MM.1S (cell line): ENCODE results near the gene APOM.

Experiments
- DNase-seq: peaks from one replicate; pipeline ENCODE4 v3.0.0-alpha.2; 2015
- H2AFZ ChIP-seq: fragments of 300-600 bp; sonication (generic); 2 replicates; pipeline ENCODE4 v1.6.0; 2016; ENCODE audit warnings: antibody characterized with exemption, low read length
- H3F3A ChIP-seq: fragments of 300-600 bp; sonication (generic); 2 replicates; pipeline ENCODE4 v1.6.1; 2016; ENCODE audit warnings: mild to moderate bottlenecking, antibody characterized with exemption, low read length, moderate library complexity, mixed read lengths; ENCODE audit not compliant: insufficient read depth
- H3K27ac ChIP-seq: fragments of 300-600 bp; sonication (generic); 2 replicates; pipeline ENCODE4 v1.5.1; 2016; ENCODE audit warnings: mild to moderate bottlenecking, low read length
- H3K27me3 ChIP-seq: fragments of 300-600 bp; sonication (generic); replicated peaks from 2 replicates; pipeline ENCODE4 v1.6.0; 2016; ENCODE audit warnings: low read length; ENCODE audit not compliant: insufficient read depth
- H3K36me3 ChIP-seq: fragments of 300-600 bp; sonication (generic); replicated peaks from 2 replicates; pipeline ENCODE4 v1.6.1; 2016; ENCODE audit warnings: mild to moderate bottlenecking, low read length, mixed read lengths; ENCODE audit not compliant: insufficient read depth
- H3K4me1 ChIP-seq: fragments of 300-600 bp; sonication (generic); 2 replicates; pipeline ENCODE4 v1.6.1; 2016; ENCODE audit warnings: low read length, mixed read lengths
- H3K4me2 ChIP-seq: fragments of 300-600 bp; sonication (generic); 2 replicates; pipeline ENCODE4 v1.6.0; 2016; ENCODE audit warnings: low read depth, low read length
- H3K4me3 ChIP-seq: fragments of 300-600 bp; sonication (generic); 2 replicates; pipeline ENCODE4 v1.5.1; 2016; ENCODE audit warnings: low read length, mixed read lengths
- H3K79me2 ChIP-seq: fragments of 300-600 bp; sonication (generic); 2 replicates; pipeline ENCODE4 v1.6.1; 2016; ENCODE audit warnings: mixed run types, low read length, mixed read lengths
- H3K9ac ChIP-seq: fragments of 300-600 bp; sonication (generic); 2 replicates; pipeline ENCODE4 v1.6.1; 2016; ENCODE audit warnings: low read length, mixed read lengths
- H3K9me2 ChIP-seq: fragments of 300-600 bp; sonication (generic); replicated peaks from 2 replicates; pipeline ENCODE4 v1.6.1; 2016; ENCODE audit warnings: mild to moderate bottlenecking, low read length, mixed read lengths; ENCODE audit not compliant: insufficient read depth
- H3K9me3 ChIP-seq: fragments of 300-600 bp; sonication (generic); replicated peaks from 2 replicates; pipeline ENCODE4 v1.6.1; 2016; ENCODE audit warnings: mild to moderate bottlenecking, low read length, mixed read lengths; ENCODE audit not compliant: insufficient read depth
- H4K20me1 ChIP-seq: fragments of 300-600 bp; sonication (generic); 2 replicates; pipeline ENCODE4 v1.6.1; 2016; ENCODE audit warnings: mild to moderate bottlenecking, low read length, moderate library complexity, mixed read lengths; ENCODE audit not compliant: insufficient read depth
- CTCF ChIP-seq: fragments of 300-600 bp; sonication (generic); IDR thresholded peaks from 2 replicates; pipeline ENCODE4 v1.5.1; 2016; ENCODE audit warnings: antibody characterized with exemption, low read length, mixed read lengths
- EZH2 ChIP-seq: fragments of 300-600 bp; sonication (generic); optimal IDR thresholded peaks from 2 replicates; pipeline ENCODE3; 2017; ENCODE audit warnings: low read depth, mild to moderate bottlenecking, antibody characterized with exemption, low read length, mixed read lengths
- EZH2phosphoT487 ChIP-seq: fragments of 300-600 bp; sonication (generic); IDR thresholded peaks from 2 replicates; pipeline ENCODE4 v1.6.1; 2018; ENCODE audit warnings: antibody characterized with exemption, low read length

The APOM gene

GRCh38 chr6:31610968-31611367 lies 44.7 kb upstream of the APOM start:
- H3F3A ChIP-seq = peaks cover 6% of the 10 kb centered on the region; the same call in 1 of the 2 replicates
- no peak overlapping the region for H3K4me2 ChIP-seq
- TF ChIP-seq EZH2 = no peak
- no peak for TF ChIP-seq EZH2phosphoT487
- H3K9me3 ChIP-seq = no peaks in the 10 kb centered on the region
- H2AFZ ChIP-seq = no peak overlapping the region
- no peaks in the 10 kb centered on the region for H3K9me2 ChIP-seq
- no peak overlapping the region for H3K9ac ChIP-seq
- no peak overlapping the region for H3K27ac ChIP-seq
- peaks cover 10% of the 10 kb centered on the region for H3K4me1 ChIP-seq
- no peaks in the 10 kb centered on the region for H4K20me1 ChIP-seq
- H3K36me3 ChIP-seq = no peaks in the 10 kb centered on the region
- H3K79me2 ChIP-seq = no peaks in the 10 kb centered on the region
- no peak for DNase-seq
- H3K4me3 ChIP-seq = no peak overlapping the region
- no peaks in the 10 kb centered on the region for H3K27me3 ChIP-seq

- H3K4me2 ChIP-seq = peak overlapping the region; percentile 39; the same call in 1 of the 2 replicates
- H3F3A ChIP-seq = peaks cover 6% of the 10 kb centered on the region; the same call in 1 of the 2 replicates
- no peaks in the 10 kb centered on the region for H3K9me2 ChIP-seq
- H3K27ac ChIP-seq = peak overlapping the region; percentile 35; the same call in 1 of the 2 replicates
- H3K36me3 ChIP-seq = no peaks in the 10 kb centered on the region
- H3K9ac ChIP-seq = peak overlapping the region; percentile 7; the same call in 1 of the 2 replicates
- TF ChIP-seq EZH2phosphoT487 (no peak), CTCF (no peak), EZH2 (no peak)
- no peaks in the 10 kb centered on the region for H3K9me3 ChIP-seq
- DNase-seq = peak; percentile 44
- no peaks in the 10 kb centered on the region for H3K27me3 ChIP-seq
- no peak overlapping the region; the same call in 1 of the 2 replicates for H3K4me3 ChIP-seq
- H4K20me1 ChIP-seq = no peaks in the 10 kb centered on the region
- peak overlapping the region; percentile 50; the same call in 1 of the 2 replicates for H2AFZ ChIP-seq
- H3K79me2 ChIP-seq = no peaks in the 10 kb centered on the region
- H3K4me1 ChIP-seq = peaks cover 10% of the 10 kb centered on the region
Observed at GRCh38 chr6:31614075-31614619, 41.5 kb upstream of the APOM start.

GRCh38 chr6:31614684-31615578 lies 40.8 kb upstream of the APOM start, which contains the start of gene AIF1:
TSS of gene AIF1 (plus strand) at chr6:31615234. CDS start at chr6:31615330, 96 bp downstream.
- TF ChIP-seq EZH2phosphoT487 (no peak), EZH2 (no peak), CTCF (no peak)
- Histone ChIP-seq H3F3A (peaks cover 10% of the 10 kb centered on the region; the same call in 1 of the 2 replicates), H3K79me2 (no peaks in the 10 kb centered on the region), H3K9me2 (no peaks in the 10 kb centered on the region), H2AFZ (peak within 1 kb of the TSS; percentile 50; the same call in 1 of the 2 replicates), H3K27me3 (no peaks in the 10 kb centered on the region), H3K9me3 (no peaks in the 10 kb centered on the region), H4K20me1 (no peaks in the 10 kb centered on the region), H3K4me1 (peaks cover 10% of the 10 kb centered on the region), H3K4me2 (peak within 1 kb of the TSS; percentile 39), H3K4me3 (no peak within 1 kb of the TSS; the same call in 1 of the 2 replicates), H3K36me3 (no peaks in the 10 kb centered on the region), H3K27ac (peak within 1 kb of the TSS; percentile 35; the same call in 1 of the 2 replicates), H3K9ac (peak within 1 kb of the TSS; percentile 7; the same call in 1 of the 2 replicates)
- DNase-seq = no peak
